NCI-H526 (cell line): Measurements from ENCODE around the gene ZNF593.

Experiments used
- DNase-seq, 2 experiments: peaks; one replicate each; lab custom pipeline; 2025; lab: John Stamatoyannopoulos, UW

Gene ZNF593

GRCh38 chr1:26169669-26170471 is at the start of gene ZNF593:
Gene ZNF593 (plus strand): TSS chr1:26169908. CDS start chr1:26169984, 76 bp downstream.
- DNase-seq, result peak; percentile 29 to 94

GRCh38 chr1:26121854-26122773 is 47.6 kb upstream of the ZNF593 start:
- DNase-seq, result no peak

- DNase-seq, result no peak
Observed at GRCh38 chr1:26122988-26123973, 46.4 kb upstream of the ZNF593 start.

GRCh38 chr1:26124418-26125331 is 45.0 kb upstream of the ZNF593 start:
- no peak for DNase-seq

- no peak for DNase-seq
Observed at GRCh38 chr1:26125382-26125781, 44.3 kb upstream of the ZNF593 start.

GRCh38 chr1:26125946-26126320 is 43.8 kb upstream of the ZNF593 start:
- DNase-seq, result no peak

- peak in 1 of 2 experiments; percentile 1 for DNase-seq
Observed at GRCh38 chr1:26126321-26127084, 43.2 kb upstream of the ZNF593 start.

- DNase-seq, result no peak
Observed at GRCh38 chr1:26127235-26128163, 42.2 kb upstream of the ZNF593 start.

- DNase-seq, result no peak
Observed at GRCh38 chr1:26129778-26130177, 39.9 kb upstream of the ZNF593 start.

- DNase-seq, result no peak
Observed at GRCh38 chr1:26130695-26131094, 39.0 kb upstream of the ZNF593 start.

- peak; percentile 15 to 50 for DNase-seq
Observed at GRCh38 chr1:26132128-26132833, 37.4 kb upstream of the ZNF593 start.

- DNase-seq, result no peak
Observed at GRCh38 chr1:26132834-26133167, 36.9 kb upstream of the ZNF593 start.

- no peak for DNase-seq
Observed at GRCh38 chr1:26134466-26134865, 35.2 kb upstream of the ZNF593 start.

GRCh38 chr1:26138974-26139558 is 30.6 kb upstream of the ZNF593 start:
- DNase-seq, result no peak

- DNase-seq, result no peak
Observed at GRCh38 chr1:26142159-26142558, 27.5 kb upstream of the ZNF593 start.

- DNase-seq, result peak; percentile 85 to 96
Observed at GRCh38 chr1:26145041-26145959, 24.4 kb upstream of the ZNF593 start.

- DNase-seq, result no peak
Observed at GRCh38 chr1:26145960-26146294, 23.8 kb upstream of the ZNF593 start.
